GM21367 (cell line): ENCODE results near the gene DCDC2C.

Experiments used
- ATAC-seq: cut with Tn5 transposase; IDR thresholded peaks from one replicate; pipeline ENCODE4 v1.9.1; 2021; ENCODE audit not compliant: unreplicated experiment

DCDC2C gene

DNA sequence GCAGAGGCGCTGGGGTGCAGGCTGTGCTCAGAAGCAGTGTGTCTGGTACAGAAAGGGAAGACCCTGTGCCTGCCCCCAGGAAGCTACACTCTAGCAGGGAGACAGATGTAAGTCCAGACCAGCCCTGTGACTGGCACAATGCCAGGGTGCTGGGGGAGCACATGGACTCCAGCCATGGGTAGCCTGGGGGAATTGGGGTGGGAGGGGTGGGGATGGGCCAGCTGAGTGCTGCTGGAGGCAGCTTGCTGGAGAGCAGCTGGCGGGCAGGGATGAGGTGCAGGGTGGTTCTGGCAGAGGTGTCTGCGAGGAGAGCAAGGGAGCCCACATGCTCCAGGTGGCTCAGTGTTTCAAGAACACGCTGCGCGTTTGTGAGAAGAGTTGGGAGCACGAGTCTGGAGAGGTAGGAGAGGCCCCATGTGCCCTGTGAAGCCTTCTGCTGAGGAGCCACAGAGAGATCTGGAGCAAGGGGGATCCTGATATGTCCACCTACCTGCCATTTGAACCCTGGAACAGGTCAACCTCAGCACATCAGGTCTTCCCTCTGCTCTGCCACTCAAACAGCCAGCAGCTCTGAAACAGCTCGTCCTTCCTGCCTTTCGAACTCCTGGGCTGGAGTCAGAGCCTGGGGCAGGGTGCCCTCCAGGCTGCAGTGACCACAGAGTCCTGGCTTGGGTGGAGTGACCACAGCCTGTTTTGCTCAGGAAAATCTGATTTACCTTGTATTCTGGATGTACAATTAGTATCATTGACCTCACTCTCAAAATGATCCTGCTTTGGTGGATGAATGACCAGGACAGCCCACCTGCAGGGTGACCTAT, 30.3 kb upstream of the DCDC2C start:
- ATAC-seq = no peak

DNA sequence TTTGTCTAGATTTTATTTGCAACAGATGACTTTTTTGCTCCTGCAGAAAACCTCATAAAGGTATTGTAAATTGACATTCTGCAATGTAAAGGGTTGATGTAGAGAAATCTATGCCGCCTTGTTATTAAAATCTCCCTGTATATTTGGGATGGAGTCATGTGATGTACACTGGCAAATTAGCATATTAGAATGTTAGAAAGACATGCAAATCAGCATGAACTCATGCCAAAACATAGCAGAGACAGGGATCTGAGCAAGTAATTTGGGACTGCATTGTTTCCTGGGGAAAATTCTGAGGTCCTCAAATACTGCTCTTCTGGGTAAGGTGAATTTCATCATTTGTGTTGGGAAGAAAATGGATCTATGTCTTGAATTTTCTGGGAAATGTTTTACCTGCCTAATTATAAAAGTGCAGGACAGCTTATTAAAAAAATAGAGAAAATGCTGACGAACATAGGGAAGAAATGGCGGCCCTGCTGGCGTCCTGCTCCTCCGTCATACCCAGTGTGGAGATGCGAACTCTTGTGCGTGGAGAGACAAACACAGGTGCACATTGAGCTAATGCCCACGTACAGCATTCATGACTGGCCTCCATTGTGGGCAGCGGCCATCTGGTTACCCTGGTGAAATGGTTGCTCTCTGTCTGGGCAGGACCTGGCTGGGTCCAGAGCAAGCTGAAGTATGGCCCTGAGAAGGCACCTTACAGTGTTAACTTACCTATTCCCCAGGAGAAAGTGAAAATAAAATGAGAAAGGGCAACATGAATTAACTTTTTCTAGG, 29.1 kb upstream of the DCDC2C start:
- no peak for ATAC-seq

DNA sequence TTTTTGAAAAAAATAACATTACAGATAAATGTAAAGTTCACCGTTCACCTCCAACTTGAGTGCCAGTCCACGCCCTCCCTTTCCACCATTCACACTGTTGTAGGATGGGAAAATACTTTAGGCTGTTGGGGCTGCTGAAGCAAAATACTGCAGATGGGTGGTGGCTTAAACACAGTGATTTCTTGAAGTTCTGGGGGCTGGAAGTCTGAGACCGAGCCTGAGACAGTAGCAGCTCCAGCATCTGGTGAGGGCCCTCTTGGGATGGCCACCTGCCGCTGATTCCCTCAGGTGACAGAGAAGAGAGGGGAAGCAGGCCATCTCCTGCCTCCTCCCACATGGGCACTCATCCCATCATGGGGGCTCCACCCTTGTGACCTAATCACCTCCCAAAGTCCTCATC, 27.7 kb upstream of the DCDC2C start:
- ATAC-seq = no peak

DNA sequence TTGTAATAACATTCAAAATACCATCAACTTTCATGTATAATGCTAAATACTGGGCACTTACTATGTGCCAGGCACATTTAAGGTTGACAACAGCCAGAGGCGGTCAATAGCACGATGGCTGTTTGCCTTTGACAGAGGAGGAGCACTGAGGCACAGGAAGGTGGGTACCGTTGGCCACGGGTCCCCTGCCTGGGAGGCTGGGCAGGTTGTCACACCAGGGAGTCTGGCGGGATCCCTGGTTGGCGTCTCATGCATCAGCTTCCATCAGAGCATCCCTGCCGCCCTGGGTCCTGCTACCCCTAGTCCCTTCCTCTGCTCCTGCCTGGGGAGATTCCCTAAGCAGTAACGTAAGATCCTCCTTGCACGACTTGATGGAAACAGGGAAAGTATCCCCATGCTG, 25.9 kb upstream of the DCDC2C start:
- no peak for ATAC-seq

DNA sequence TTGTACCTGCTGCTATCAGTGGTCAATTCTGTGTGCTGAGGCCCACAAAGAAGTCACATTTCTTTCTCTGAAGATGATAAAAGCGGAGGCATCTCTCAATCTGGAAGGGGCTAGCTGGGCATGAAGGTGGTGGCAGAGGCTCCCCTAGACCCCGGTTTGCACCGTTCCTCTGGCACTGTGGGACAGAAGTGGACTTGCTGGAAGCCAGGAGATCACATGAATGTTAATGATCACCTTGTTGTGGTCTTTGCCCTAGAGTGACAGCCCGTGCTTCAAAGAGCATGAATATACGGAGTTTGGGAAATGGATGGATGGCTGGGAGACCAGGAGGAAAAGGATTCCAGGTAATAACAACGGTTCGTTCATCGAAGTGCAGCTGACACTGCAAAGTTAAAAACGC, 25.2 kb upstream of the DCDC2C start:
- ATAC-seq = no peak

- no peak for ATAC-seq
Measured at GRCh38 chr2:3679180-3679579, 24.2 kb upstream of the DCDC2C start.

GRCh38 chr2:3679616-3680393, 23.6 kb upstream of the DCDC2C start:
- no peak for ATAC-seq

- no peak for ATAC-seq
Measured at GRCh38 chr2:3680548-3681345, 22.6 kb upstream of the DCDC2C start.

DNA sequence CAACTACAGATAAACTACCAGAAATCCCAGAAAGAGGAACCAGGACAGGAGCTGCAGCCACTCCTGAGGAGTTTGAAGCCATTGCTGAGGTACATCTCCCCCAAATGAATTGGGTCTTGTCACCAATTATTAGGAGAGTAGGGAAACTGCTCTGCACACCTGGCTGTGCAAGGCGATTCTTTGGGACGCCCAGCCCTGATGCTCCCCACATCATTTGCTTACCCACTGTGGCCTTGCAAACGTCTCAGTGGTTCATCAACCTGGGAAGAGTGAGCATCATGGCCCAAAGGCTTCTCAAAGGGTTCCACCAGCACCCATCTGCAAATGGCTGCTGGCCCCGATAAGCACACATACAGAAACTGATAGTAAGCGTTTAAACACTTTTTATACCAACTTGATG, 21.8 kb upstream of the DCDC2C start:
- no peak for ATAC-seq

- ATAC-seq = no peak
Measured at GRCh38 chr2:3682811-3683210, 20.6 kb upstream of the DCDC2C start.

GRCh38 chr2:3683748-3684454, 19.5 kb upstream of the DCDC2C start:
- ATAC-seq = no peak

DNA sequence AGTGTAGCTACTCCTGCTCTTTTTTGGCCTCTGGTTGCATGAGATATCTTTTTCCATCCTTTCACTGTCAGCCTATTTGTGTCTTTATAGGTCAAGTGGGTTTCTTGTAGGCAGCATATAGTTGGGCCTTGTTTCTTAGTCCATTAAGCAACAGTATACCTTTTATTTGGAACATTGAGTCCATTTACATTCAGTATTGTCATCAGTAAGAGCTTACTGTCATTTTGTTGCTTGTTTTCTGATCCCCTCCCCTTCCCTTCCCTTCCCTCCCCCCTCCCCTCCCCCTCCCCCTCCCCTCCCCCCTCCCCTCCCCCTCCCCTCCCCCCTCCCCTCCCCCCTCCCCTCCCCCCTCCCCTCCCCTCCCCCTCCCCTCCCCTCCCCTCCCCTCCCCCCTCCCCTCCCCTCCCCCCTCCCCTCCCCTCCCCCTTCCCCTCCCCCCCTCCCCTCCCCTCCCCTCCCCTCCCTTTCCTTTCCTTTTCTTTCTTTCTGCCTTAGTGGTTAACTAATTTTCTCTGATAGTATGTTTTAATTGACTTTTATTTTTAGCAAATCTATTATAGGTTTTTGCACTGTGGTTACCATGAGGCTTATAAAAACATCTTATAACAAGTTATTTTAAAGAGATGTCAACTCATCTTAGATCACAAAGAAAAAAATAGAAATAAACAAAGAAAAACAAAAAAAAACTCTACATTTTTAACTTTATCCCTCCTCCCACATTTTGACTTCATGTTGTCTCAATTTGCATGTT, 13.2 kb upstream of the DCDC2C start:
- no peak for ATAC-seq

- ATAC-seq = no peak
Measured at GRCh38 chr2:3692375-3692774, 11.0 kb upstream of the DCDC2C start.

DNA sequence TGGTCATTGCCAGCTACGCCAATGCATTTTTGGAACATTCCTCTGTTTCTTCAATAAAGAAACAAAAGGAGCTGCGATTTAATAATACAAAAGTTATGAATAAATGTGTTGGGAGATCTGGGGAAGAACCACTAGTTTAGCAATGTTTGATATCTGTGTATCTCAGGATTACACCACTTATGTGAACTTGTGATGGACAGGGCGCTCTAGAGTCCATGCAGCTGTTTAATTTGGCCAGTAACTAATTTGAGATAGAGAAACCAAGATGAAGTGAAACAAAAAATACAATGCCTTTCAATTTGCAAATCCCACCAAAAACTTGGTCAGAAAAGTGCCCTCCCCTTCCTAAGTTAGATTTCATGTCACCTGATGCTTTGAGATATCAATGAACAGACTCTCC, 6.8 kb upstream of the DCDC2C start:
- no peak for ATAC-seq

- no peak for ATAC-seq
Measured at GRCh38 chr2:3701071-3701470, 2.3 kb upstream of the DCDC2C start.

DNA sequence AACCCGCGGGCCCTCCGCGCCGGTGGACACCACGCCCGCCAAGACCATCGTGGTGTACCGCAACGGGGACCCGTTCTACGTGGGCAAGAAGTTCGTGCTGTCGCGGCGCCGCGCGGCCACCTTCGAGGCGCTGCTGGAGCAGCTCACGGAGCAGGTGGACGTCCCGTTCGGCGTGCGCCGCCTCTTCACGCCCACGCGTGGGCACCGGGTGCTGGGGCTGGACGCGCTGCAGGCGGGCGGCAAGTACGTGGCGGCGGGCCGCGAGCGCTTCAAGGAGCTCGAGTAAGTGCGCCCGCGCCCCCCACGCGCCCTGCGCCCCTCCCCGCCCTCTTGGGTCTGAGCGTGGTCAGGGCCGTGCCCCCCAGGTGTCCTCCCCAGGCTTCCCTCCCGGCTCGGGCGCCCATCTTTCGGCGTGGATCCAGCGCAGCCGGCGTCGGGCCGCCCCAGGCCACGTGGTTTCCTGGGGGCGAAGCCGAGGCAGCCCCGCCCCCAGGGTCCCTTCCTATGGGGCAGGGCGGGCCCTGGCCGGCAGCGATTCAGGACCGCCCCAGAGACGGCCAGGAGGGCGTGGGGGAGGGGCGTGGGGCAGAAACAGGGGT, 481 bp downstream of the DCDC2C start:
- no peak for ATAC-seq

- ATAC-seq = no peak
Measured at GRCh38 chr2:3704692-3705091, 1.3 kb downstream of the DCDC2C start.

DNA sequence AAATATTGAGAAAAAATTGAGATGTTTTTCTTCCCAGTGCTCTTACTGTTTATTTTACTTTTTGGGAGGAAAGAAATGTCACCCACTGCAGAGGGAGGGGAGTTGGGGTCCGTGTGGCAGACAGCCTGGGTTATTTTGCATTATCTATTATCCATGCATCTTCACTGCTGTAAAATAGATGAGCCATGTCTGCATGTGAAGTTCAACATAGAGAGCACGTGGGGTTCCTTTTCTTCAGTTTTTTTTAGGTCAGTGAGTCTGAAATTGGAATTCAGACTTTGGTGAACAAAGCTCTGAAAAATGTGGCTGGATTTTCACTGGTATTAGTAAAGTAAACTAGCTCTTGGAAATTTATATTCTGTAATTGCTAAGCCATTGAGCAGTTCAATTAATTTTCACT, 2.4 kb downstream of the DCDC2C start:
- no peak for ATAC-seq

GRCh38 chr2:3706892-3707291, 3.5 kb downstream of the DCDC2C start:
- ATAC-seq = no peak
